ENCODE results near the gene KRTAP5-4. TPM values are rescaled to one million over a fixed set of nuclear protein-coding genes. Genes with fewer than 3 reads are reported as not detected.

Gene KRTAP5-4
- total and polyA plus RNA-seq, 4 donors, result not detected

GRCh38 chr11:1656061-1656441 lies 34.1 kb upstream of the KRTAP5-4 start:
- DNase-seq (no peak), ATAC-seq (ENCODE audit: insufficient read depth, low FRiP score) (no peak)
- no peak overlapping the region for H3K27ac ChIP-seq (ENCODE audit: low read depth in 1 of 2, low read length in 1 of 2)
- H3K9ac ChIP-seq (ENCODE audit: insufficient read depth in 1 of 2, low read length in 2 of 2), result no peak overlapping the region
- no peaks in the 10 kb centered on the region for H3K27me3 ChIP-seq (ENCODE audit: control insufficient read depth in 3 of 3, insufficient read depth in 3 of 3, low read length in 2 of 3)
- H3K9me3 ChIP-seq (ENCODE audit: control insufficient read depth in 4 of 4, insufficient read depth in 3 of 4, low read length in 3 of 4), result no peaks in the 10 kb centered on the region
- no peak overlapping the region for H3K4me3 ChIP-seq
- H3K4me1 ChIP-seq (ENCODE audit: control insufficient read depth in 5 of 5, insufficient read depth in 5 of 5, low read length in 5 of 5), result peaks cover 0 to 34% (median 8%) of the 10 kb centered on the region in 5 donors
- no peaks in the 10 kb centered on the region for H3K36me3 ChIP-seq (ENCODE audit: control insufficient read depth in 4 of 4, insufficient read depth in 4 of 4, low read length in 4 of 4)
- WGBS, 2 donors, result 79 to 93% methylated on average over 9 of the region's 9 CpGs
- TF ChIP-seq, protein P1, sequence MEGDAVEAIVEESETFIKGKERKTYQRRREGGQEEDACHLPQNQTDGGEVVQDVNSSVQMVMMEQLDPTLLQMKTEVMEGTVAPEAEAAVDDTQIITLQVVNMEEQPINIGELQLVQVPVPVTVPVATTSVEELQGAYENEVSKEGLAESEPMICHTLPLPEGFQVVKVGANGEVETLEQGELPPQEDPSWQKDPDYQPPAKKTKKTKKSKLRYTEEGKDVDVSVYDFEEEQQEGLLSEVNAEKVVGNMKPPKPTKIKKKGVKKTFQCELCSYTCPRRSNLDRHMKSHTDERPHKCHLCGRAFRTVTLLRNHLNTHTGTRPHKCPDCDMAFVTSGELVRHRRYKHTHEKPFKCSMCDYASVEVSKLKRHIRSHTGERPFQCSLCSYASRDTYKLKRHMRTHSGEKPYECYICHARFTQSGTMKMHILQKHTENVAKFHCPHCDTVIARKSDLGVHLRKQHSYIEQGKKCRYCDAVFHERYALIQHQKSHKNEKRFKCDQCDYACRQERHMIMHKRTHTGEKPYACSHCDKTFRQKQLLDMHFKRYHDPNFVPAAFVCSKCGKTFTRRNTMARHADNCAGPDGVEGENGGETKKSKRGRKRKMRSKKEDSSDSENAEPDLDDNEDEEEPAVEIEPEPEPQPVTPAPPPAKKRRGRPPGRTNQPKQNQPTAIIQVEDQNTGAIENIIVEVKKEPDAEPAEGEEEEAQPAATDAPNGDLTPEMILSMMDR (IDR thresholded peaks at IDR 0.05; ENCODE audit: control extremely low read depth, extremely low read depth), result no peak

DNA sequence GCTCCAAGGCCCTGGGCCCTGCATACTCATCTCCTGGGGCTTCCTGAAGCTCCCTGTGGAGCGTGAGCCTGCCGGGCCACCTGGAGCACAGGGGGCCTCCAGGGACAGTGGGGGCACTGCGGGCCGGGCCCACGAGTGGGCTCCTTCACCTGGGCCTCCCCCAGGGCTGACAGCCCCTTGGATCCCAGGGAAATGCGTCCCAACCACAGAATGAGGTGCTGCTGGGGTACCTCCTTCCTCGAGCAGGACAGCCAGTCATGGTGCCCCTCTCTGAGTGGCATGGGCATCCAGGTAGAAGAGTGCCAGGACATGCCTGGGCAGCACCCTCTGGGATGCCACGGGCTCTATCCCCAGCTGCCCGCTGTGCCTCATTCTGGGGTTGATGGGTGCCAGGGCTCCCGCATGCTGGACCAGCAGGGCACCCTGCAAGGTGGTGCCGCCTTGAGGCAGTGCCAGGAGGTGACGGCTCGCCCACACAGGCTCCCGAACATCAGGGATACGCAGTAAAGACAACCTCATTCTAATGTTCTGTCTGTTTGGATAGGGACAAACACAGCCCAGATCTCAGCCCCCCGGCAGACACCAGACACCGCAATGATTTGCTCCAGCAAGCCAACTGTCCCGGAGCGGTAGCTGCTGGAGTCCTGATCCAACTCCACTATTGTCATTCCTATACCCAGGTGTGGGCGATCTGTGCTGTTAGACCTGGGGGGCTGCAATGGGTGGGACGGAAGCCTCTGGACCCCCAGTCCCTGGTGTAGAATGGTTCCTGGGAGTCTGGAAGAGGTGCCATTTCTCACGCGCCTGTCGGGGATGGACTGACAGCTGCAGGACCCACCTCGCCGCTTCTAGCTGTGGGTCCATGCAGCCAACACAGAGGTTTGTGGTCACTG lies 33.5 kb upstream of the KRTAP5-4 start:
- no peak overlapping the region for H3K4me3 ChIP-seq
- TF ChIP-seq, protein P1 (IDR thresholded peaks at IDR 0.05; ENCODE audit: control extremely low read depth, extremely low read depth), result no peak
- no peak for ATAC-seq (ENCODE audit: insufficient read depth, low FRiP score)

DNA sequence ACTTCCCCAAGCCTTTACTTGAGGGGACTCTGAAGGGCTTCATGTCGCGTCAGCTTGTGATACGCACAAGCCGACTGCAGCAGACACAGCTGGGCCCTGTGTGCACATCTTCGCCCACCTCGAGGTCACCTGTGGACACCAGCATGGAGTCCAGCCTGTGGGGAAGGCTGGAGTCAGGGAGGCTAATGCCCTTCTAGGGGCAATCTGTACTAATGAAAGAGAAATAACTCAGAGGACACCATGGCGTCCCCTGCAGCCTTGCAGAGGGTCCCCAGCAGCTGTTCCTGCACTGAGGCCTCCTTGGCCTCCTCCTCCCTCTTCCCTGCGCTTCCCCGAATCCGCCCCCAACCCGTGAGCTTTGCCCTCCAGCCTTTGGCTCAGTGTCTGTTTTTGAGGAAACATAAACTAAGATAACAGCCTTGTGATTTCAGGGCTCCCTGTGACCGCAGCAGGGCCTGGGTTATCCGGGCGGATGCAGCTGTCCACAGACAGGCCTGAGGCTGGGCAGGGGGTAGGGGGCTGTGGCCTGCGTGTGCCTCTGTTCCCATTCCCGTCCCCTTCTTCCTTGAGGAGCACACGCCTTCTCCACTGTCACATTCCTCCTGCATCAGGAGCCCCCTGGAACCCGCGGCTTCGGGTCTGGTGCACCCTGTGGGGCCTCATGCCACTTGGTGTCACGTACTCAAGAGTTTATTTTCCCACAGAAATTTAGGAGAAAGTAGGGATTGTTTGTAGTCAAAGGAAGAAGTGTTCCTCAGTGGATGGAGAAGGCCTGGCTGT lies 32.6 kb upstream of the KRTAP5-4 start:
- no peaks in the 10 kb centered on the region for H3K9me3 ChIP-seq (ENCODE audit: control insufficient read depth in 4 of 4, insufficient read depth in 3 of 4, low read length in 3 of 4)
- no peak overlapping the region for H3K4me3 ChIP-seq
- peaks cover 0 to 34% (median 8%) of the 10 kb centered on the region in 5 donors for H3K4me1 ChIP-seq (ENCODE audit: control insufficient read depth in 5 of 5, insufficient read depth in 5 of 5, low read length in 5 of 5)
- no peaks in the 10 kb centered on the region for H3K36me3 ChIP-seq (ENCODE audit: control insufficient read depth in 4 of 4, insufficient read depth in 4 of 4, low read length in 4 of 4)
- DNase-seq, result peak; percentile 62 to 74 (median 66)
- 42 to 58% methylated on average over 21 of the region's 21 CpGs for WGBS, 2 donors
- TF ChIP-seq, protein P1 (IDR thresholded peaks at IDR 0.05; ENCODE audit: control extremely low read depth, extremely low read depth), result no peak
- H3K9ac ChIP-seq (ENCODE audit: insufficient read depth in 1 of 2, low read length in 2 of 2), result no peak overlapping the region
- ATAC-seq (ENCODE audit: insufficient read depth, low FRiP score), result no peak
- H3K27me3 ChIP-seq (ENCODE audit: control insufficient read depth in 3 of 3, insufficient read depth in 3 of 3, low read length in 2 of 3), result no peaks in the 10 kb centered on the region
- no peak overlapping the region for H3K27ac ChIP-seq (ENCODE audit: low read depth in 1 of 2, low read length in 1 of 2)

More for the DNA sequence above, 33.5 kb upstream of the KRTAP5-4 start:
- no peak overlapping the region for H3K27ac ChIP-seq (ENCODE audit: low read depth in 1 of 2, low read length in 1 of 2)
- WGBS, 2 donors, result 80 to 84% methylated on average over 26 of the region's 26 CpGs
- no peaks in the 10 kb centered on the region for H3K27me3 ChIP-seq (ENCODE audit: control insufficient read depth in 3 of 3, insufficient read depth in 3 of 3, low read length in 2 of 3)
- H3K9ac ChIP-seq (ENCODE audit: insufficient read depth in 1 of 2, low read length in 2 of 2), result no peak overlapping the region
- H3K9me3 ChIP-seq (ENCODE audit: control insufficient read depth in 4 of 4, insufficient read depth in 3 of 4, low read length in 3 of 4), result no peaks in the 10 kb centered on the region
- H3K36me3 ChIP-seq (ENCODE audit: control insufficient read depth in 4 of 4, insufficient read depth in 4 of 4, low read length in 4 of 4), result no peaks in the 10 kb centered on the region
- no peak for DNase-seq
- H3K4me1 ChIP-seq (ENCODE audit: control insufficient read depth in 5 of 5, insufficient read depth in 5 of 5, low read length in 5 of 5), result peaks cover 0 to 34% (median 8%) of the 10 kb centered on the region in 5 donors

Measured in lung (tissue), 12 donors.